HG02571 (cell line): ENCODE measurements around the gene ME3.
"Not testable (repeated sequence)": the region's sequence is repeated elsewhere in the genome, so short reads cannot be mapped to it uniquely, and the experiment has no call there.

Experiments
- ATAC-seq: cut with Tn5 transposase; IDR thresholded peaks from one replicate; pipeline ENCODE4 v1.9.1; 2021; ENCODE audit warnings: mild to moderate bottlenecking, moderate library complexity; ENCODE audit not compliant: unreplicated experiment

Gene ME3

DNA sequence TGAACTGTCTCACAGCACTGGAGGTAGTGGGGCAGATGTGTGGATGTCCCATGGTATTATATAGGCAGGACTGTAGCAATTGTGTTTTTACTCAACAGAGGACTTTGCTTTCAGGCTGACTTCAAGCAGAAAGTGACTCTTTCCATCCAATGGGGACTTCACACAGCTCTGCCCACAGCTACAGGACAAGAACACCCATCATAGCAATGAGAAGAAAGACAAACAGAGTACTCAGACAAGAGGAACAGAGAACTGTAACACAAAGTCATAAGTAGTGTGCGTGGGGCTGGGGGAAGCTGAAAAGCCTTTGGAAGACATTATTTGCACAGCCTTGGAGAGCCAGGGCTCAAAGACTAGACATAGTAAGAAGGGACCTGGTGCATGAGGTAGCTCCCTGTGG lies 227.4 kb downstream of the ME3 start:
- no peak for ATAC-seq

GRCh38 chr11:86443415-86443814 lies 229.0 kb downstream of the ME3 start:
- no peak for ATAC-seq

GRCh38 chr11:86442827-86443226 lies 229.6 kb downstream of the ME3 start:
- ATAC-seq = no peak

GRCh38 chr11:86442420-86442819 lies 230.0 kb downstream of the ME3 start:
- no peak for ATAC-seq

- ATAC-seq = no peak
Observed at GRCh38 chr11:86440843-86441242, 231.6 kb downstream of the ME3 start.

- no peak for ATAC-seq
Observed at GRCh38 chr11:86440305-86440716, 232.1 kb downstream of the ME3 start.

GRCh38 chr11:86438685-86439084 lies 233.7 kb downstream of the ME3 start:
- ATAC-seq = no peak

GRCh38 chr11:86435711-86436110 lies 236.7 kb downstream of the ME3 start:
- ATAC-seq = no peak

GRCh38 chr11:86433361-86434095 lies 238.9 kb downstream of the ME3 start:
- not testable (repeated sequence) for ATAC-seq

GRCh38 chr11:86431258-86431657 lies 241.2 kb downstream of the ME3 start:
- ATAC-seq = no peak

DNA sequence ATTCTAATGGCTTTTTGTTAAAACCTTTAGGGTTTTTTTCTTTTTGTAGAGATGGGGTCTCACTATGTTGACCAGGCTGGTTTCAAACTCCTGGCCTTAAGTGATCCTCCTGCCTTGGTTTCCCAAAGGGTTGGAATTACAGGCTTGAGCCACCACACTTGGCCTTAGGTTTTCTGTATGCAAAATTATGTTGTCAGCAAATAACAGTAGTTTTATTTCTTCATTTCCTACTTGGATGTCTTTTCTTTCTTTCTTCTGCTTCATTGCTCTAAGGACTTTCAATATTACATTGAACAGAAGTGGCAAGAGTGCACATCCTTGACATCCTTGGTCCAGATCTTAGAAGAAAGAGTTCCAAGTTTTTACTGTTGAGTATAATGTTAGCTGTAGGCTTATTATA lies 245.0 kb downstream of the ME3 start:
- no peak for ATAC-seq

- not testable (repeated sequence) for ATAC-seq
Observed at GRCh38 chr11:86423488-86423887, 248.9 kb downstream of the ME3 start.

DNA sequence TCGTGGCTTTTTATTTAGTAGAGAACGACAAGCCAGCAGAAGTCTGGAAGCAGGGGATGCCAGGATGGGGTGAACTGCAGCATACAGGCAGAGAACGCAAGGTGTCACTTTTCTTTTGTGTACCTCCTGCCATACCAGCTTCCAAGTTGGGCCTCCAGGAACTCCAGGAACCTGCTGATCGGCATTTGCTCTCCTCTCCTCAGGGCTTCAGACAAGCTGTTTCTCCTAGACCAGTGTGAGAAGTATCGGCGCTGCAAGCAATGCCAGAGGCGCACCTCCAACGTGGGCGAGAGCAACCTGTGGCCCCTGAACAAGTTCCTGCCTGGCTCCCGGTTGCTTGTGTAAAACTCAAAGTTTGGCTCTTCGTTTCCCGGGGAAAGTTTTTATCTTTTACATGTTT lies 250.0 kb downstream of the ME3 start:
- no peak for ATAC-seq

GRCh38 chr11:86421946-86422345 lies 250.5 kb downstream of the ME3 start:
- ATAC-seq = no peak

GRCh38 chr11:86418917-86419316 lies 253.5 kb downstream of the ME3 start:
- no peak for ATAC-seq

GRCh38 chr11:86418513-86418912 lies 253.9 kb downstream of the ME3 start:
- ATAC-seq = no peak

GRCh38 chr11:86418106-86418505 lies 254.3 kb downstream of the ME3 start:
- no peak for ATAC-seq

- not testable (repeated sequence) for ATAC-seq
Observed at GRCh38 chr11:86416951-86417350, 255.5 kb downstream of the ME3 start.

DNA sequence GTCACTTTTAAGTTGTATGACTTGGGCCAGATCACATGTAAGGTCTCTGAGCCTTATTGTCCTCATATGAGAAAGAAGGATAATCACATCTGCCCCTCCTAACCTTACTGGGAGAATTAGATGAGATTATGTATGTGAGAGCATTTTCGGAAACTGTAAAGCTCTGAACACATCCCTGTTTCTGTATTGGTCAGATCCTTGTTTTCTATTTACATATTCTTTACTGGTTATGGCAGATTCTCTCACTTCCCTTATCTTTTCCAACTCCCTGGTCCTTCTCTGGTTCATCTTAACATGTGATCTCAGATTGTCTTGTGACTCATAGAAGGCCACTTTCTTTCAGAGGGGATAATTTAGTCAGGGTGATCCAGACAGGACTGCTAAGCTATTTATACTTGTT lies 255.9 kb downstream of the ME3 start:
- ATAC-seq = no peak

- no peak for ATAC-seq
Observed at GRCh38 chr11:86415026-86415425, 257.4 kb downstream of the ME3 start.

DNA sequence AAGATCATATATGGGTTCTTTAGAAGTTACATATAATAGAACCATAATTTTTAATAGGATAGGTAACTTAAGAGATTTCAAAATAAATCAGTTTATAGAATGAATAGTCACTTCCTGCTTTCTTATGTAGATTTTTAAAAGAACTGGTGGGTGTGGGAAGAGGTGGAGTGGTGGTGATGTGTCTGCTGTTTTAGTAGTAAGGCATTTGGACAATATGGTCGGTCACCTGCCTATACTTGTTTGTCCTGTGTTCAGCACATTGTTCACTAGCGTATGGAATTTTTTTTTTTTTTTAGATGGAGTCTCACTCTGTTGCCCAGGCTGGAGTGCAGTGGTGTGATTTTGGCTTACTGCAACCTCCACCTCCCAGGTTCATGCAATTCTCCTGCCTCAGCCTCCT lies 258.4 kb downstream of the ME3 start:
- no peak for ATAC-seq

- no peak for ATAC-seq
Observed at GRCh38 chr11:86408845-86409244, 263.6 kb downstream of the ME3 start.

DNA sequence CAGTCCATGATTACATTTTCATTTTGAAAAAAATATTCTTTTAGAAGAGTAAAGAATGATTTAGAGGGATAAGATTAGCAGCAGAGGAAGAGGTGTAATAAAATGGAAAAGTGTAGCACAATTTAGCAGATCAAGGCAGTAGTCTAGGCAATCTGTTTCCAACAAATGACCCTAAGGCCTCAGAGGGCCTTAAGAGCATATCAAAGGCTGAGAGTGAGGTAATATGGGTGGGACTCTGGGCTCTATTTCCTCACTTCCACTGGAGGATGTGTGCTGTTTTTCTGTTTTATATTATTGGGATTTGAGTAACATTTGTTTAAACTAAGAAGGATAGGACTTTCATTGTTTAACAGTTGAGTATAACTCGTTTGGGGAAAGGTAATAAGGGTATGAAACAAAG lies 269.0 kb downstream of the ME3 start:
- ATAC-seq = no peak
